ENCODE results near the gene ENO4. TPM values are rescaled to one million over a fixed set of nuclear protein-coding genes. Genes with fewer than 3 reads are reported as not detected.

ENO4 gene
- polyA plus RNA-seq, 1 of the 3 experiments (the other 2 are of a cell fraction), result 0.36 TPM

- H4K20me1 ChIP-seq (ENCODE audit: insufficient read depth), result no peaks in the 10 kb centered on the region
- H3K27me3 ChIP-seq (ENCODE audit: insufficient read depth), result no peaks in the 10 kb centered on the region; the same call in 1 of the 2 replicates
- CTCF ChIA-PET, result interaction anchor here (2.8 kb wide), 1 partner anchor 346 kb away, joined by 12 read pairs; no protein-coding TSS in a partner anchor
- H3K9ac ChIP-seq, result no peak overlapping the region
- no peaks in the 10 kb centered on the region for H3K9me2 ChIP-seq
- no peak overlapping the region for H3K27ac ChIP-seq (ENCODE audit: low read depth in 2 of 2, low read length in 1 of 2)
- POLR2A ChIA-PET, result no interaction called here
- no peaks in the 10 kb centered on the region for H3K79me2 ChIP-seq (ENCODE audit: insufficient read depth)
- WGBS (ENCODE audit: low lambda C conversion rate), result 65% methylated on average over 8 of the region's 9 CpGs
- H3K4me1 ChIP-seq (ENCODE audit: control insufficient read depth in 1 of 2, insufficient read depth in 2 of 2, low read depth in 1 of 2, low read length in 1 of 2), result peaks cover 0 to 6% of the 10 kb centered on the region in 2 experiments; a peak in 1 of 4 replicates
- no peaks in the 10 kb centered on the region for H3K36me3 ChIP-seq (replicated peaks in 1 of 2; ENCODE audit: control insufficient read depth in 1 of 2, insufficient read depth in 2 of 2, low read length in 1 of 2)
- DNase-seq, result no peak
- no peaks in the 10 kb centered on the region for H3K9me3 ChIP-seq
- no peak overlapping the region for H3K4me3 ChIP-seq (ENCODE audit: low read depth in 2 of 2, low read length in 1 of 2)
- TF ChIP-seq SMC3 (IDR thresholded peaks at IDR 0.05; ENCODE audit: low read depth, low read length), result no peak
- TF ChIP-seq RXRA (IDR thresholded peaks at IDR 0.05; ENCODE audit: borderline replicate concordance, low read depth), result no peak
- TF ChIP-seq, protein P1, sequence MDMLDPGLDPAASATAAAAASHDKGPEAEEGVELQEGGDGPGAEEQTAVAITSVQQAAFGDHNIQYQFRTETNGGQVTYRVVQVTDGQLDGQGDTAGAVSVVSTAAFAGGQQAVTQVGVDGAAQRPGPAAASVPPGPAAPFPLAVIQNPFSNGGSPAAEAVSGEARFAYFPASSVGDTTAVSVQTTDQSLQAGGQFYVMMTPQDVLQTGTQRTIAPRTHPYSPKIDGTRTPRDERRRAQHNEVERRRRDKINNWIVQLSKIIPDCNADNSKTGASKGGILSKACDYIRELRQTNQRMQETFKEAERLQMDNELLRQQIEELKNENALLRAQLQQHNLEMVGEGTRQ (IDR thresholded peaks at IDR 0.05; ENCODE audit: borderline replicate concordance, low read depth, low read length), result no peak
- TF ChIP-seq FOXJ3 (CRISPR knock-in tag; IDR thresholded peaks at IDR 0.05), result no peak
- TF ChIP-seq, protein P2, sequence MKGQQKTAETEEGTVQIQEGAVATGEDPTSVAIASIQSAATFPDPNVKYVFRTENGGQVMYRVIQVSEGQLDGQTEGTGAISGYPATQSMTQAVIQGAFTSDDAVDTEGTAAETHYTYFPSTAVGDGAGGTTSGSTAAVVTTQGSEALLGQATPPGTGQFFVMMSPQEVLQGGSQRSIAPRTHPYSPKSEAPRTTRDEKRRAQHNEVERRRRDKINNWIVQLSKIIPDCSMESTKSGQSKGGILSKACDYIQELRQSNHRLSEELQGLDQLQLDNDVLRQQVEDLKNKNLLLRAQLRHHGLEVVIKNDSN (IDR thresholded peaks at IDR 0.05; ENCODE audit: borderline replicate concordance, low read depth), result no peak
- no peak for TF ChIP-seq TEAD4 (IDR thresholded peaks at IDR 0.05; ENCODE audit: borderline replicate concordance, insufficient read depth)
- no peak for TF ChIP-seq FOXM1 (IDR thresholded peaks at IDR 0.05; ENCODE audit: low read depth)
- TF ChIP-seq NFIC (IDR thresholded peaks at IDR 0.05; ENCODE audit: borderline replicate concordance), result no peak
- no peak for TF ChIP-seq SIN3A (IDR thresholded peaks at IDR 0.05; ENCODE audit: borderline replicate concordance, low read depth, low read length)
- TF ChIP-seq NRF1 (IDR thresholded peaks at IDR 0.05; ENCODE audit: low read depth, low read length), result no peak
- no peak for TF ChIP-seq MXI1 (IDR thresholded peaks at IDR 0.05; ENCODE audit: low read depth, low read length)
- TF ChIP-seq RAD21 (IDR thresholded peaks at IDR 0.05; ENCODE audit: low read length), result no peak
- TF ChIP-seq GATA2 (CRISPR knock-in tag; IDR thresholded peaks at IDR 0.05), result no peak
- H3F3A ChIP-seq (replicated peaks; ENCODE audit: insufficient read depth), result no peaks in the 10 kb centered on the region
- no peak overlapping the region for H3K4me2 ChIP-seq
- no peak overlapping the region for H2AFZ ChIP-seq (ENCODE audit: low read depth)
Observed at GRCh38 chr10:116829711-116830110, 19.6 kb upstream of the ENO4 start.

GRCh38 chr10:116831086-116831485 is 18.2 kb upstream of the ENO4 start:
- Histone ChIP-seq H4K20me1 (ENCODE audit: insufficient read depth) (no peaks in the 10 kb centered on the region), H3K9me2 (no peaks in the 10 kb centered on the region), H3K79me2 (ENCODE audit: insufficient read depth) (no peaks in the 10 kb centered on the region), H3K4me3 (ENCODE audit: low read depth in 2 of 2, low read length in 1 of 2) (no peak overlapping the region), H3K27ac (ENCODE audit: low read depth in 2 of 2, low read length in 1 of 2) (no peak overlapping the region), H3K4me1 (ENCODE audit: control insufficient read depth in 1 of 2, insufficient read depth in 2 of 2, low read depth in 1 of 2, low read length in 1 of 2) (peaks cover 0 to 5% of the 10 kb centered on the region in 2 experiments; a peak in 1 of 4 replicates), H3K9ac (no peak overlapping the region), H2AFZ (ENCODE audit: low read depth) (no peak overlapping the region), H3K36me3 (replicated peaks in 1 of 2; ENCODE audit: control insufficient read depth in 1 of 2, insufficient read depth in 2 of 2, low read length in 1 of 2) (no peaks in the 10 kb centered on the region), H3K4me2 (no peak overlapping the region), H3F3A (replicated peaks; ENCODE audit: insufficient read depth) (no peaks in the 10 kb centered on the region), H3K27me3 (ENCODE audit: insufficient read depth) (no peaks in the 10 kb centered on the region; the same call in 1 of the 2 replicates), H3K9me3 (no peaks in the 10 kb centered on the region)
- DNase-seq, result no peak
- CTCF ChIA-PET, result interaction anchor here (1.3 to 2.8 kb wide), 2 partner anchors 9 to 344 kb away, joined by 3 to 12 read pairs; no protein-coding TSS in a partner anchor
- 85% methylated on average over 4 of the region's 4 CpGs for WGBS (ENCODE audit: low lambda C conversion rate)
- TF ChIP-seq REST (IDR thresholded peaks at IDR 0.05; ENCODE audit: low read depth, low read length), result no peak
- POLR2A ChIA-PET, result no interaction called here
